GM18867 (cell line): ENCODE results near the gene NUP98.
"Not testable (repeated sequence)": the region's sequence is repeated elsewhere in the genome, so short reads cannot be mapped to it uniquely, and the experiment has no call there.

Experiments
- ATAC-seq: cut with Tn5 transposase; IDR thresholded peaks from one replicate; pipeline ENCODE4 v1.9.1; 2021; ENCODE audit warnings: mild to moderate bottlenecking, moderate library complexity; ENCODE audit not compliant: unreplicated experiment

Gene NUP98

GRCh38 chr11:3679077-3679476 is 118.3 kb downstream of the NUP98 start:
- no peak for ATAC-seq

- no peak for ATAC-seq
Measured at GRCh38 chr11:3675971-3676370, 121.4 kb downstream of the NUP98 start.

DNA sequence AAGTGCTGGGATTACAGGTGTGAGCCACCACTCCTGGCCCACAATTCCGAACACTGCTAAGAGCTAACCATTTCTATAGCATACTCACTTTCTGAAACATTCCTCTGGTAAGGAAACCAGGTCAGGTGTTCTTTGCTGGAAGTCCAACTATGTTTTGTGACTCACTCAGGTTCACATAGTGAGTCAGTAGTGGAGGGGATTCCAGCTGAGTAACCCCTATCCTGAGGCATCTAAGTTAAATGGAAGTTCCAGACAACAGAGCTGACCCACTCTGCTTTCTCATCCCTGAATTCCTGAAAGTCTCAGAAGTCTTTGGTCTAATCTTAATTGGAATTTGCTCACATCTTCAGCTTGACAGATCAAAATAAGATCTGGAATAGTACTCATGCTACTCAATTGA is 123.2 kb downstream of the NUP98 start:
- no peak for ATAC-seq

DNA sequence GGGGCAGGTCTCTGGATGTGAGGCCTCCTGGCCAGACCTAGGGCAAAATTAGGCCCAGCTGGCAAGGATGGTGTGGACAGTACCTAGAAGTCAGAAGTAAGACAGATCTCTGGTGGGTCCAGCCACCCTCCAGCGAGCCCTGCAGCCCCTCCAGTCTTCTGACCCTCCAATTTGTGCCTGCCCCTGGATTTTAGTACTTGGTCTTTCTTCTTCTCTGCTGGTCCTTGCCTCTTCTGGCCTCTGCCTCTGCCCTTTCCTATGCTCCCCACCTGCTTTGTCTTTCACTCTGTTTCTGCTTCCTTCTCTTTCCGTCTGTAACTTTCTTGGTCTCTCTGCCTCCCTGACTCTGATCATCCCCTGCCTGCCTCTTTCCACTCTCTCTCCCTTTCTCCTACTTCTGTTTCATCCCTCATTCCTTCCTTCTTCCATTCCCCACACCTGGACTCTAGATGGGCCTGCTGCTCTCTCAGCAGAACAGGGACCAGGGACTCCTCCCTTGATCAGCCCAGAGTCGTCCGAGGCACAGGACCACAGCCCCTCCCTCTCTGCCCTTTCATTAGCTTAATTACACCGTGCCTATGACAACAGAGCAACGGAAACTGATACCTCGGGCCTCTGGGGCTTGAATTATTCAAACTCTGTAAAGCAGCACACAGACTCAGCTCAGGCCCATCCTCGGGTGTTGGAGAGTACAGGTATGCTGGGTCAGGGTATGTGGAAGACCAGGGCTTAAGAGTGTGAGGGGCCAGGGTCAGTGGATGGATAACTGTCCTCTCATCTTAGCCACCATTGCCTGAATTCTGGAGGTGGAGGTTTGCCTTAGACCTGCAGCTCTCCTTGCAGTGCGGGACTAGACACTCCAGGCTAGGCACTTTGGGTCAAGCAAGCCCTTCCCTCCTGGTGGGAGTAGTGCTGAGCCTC is 125.8 kb downstream of the NUP98 start, which contains the start of gene CHRNA10:
CHRNA10 (minus strand) TSS at position 51 of the 921 bp plus-strand sequence. CDS start 72 bp downstream, outside the sequence.
- ATAC-seq = no peak

DNA sequence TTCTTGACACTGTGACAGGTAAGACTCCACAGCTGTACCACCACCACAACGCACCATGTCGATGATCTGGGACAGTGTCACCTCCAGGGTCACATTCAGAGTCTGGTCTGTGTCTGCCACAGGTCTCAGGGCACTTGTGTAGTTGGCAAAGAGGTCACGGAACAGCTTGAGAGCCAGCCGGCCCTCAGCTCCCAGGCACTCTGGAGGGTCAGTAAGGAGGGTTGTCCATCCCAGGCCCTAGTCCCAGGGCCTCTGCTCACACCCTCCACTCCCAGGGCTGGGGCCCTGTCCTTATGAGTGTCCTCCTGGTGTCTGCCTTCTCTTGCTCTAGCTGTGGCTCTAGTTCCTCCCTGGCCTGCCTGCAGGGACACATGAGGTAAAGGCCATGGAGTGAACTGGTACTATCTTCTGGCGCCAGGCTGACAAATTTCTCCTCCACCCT is 127.6 kb downstream of the NUP98 start:
- no peak for ATAC-seq

- no peak for ATAC-seq
Measured at GRCh38 chr11:3669128-3669527, 128.2 kb downstream of the NUP98 start.

- no peak for ATAC-seq
Measured at GRCh38 chr11:3667149-3668035, 130.0 kb downstream of the NUP98 start.

GRCh38 chr11:3666023-3666530 is 131.3 kb downstream of the NUP98 start:
- ATAC-seq = no peak

DNA sequence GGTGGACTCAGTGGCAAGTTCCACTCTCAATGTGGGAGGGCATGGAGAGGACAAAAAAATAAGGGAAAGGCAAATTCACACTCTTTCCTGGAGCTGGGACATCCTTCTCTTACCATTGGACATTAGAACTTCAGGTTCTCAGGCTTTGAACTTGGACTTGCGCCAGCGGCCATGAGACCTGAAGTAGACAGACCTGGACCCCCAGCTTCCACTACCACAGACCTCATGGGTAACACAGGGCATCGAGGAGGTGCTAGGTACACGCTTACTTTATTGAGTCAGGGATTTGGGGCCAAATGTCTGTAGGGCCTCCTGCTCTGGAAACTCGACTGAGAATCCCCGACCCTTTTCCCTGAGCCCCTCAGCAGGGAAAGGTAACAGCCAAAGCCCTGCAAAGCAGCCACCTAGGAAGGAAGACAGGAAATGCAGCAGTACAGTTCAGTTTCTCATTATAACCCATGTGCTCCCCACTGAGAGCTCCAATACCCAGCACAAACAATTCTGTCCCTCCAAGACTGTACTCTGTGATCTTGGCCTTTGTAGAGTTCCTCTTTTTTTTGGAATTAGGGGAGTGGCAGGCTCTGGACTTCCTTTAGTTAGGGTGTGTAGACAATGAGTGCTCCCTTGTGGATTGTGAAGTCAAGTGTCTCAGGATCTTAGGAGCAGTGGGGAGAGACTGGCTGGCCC is 131.9 kb downstream of the NUP98 start:
- ATAC-seq = no peak

DNA sequence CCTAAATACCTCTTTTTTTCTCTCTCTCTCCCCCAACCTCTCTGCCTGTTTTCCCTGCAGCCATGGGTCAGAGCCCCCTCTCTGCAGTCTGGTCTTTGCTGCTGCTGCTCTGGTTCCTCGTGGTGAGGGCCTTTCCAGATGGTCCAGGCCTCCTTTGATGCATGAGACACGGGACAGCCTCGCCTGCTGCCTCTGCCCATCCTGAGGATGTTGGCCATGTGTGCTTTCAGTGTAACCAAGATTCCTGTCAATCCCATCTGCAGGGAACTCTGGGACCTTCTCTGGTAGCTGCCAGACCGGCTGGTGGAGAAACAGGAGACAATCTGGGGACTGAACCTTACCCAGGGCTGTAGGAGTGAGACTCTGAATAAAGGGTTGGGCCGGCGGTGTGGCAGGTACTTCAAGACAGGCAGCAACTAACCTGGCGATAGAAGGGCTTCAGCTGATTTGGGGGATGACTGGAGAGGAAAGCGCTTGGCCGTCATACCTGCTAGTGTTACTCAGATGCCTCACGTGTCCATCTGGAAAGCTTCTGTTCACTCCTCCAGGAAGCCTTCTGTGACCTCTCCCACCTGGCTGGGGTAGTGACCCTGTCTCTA is 133.2 kb downstream of the NUP98 start:
- no peak for ATAC-seq

GRCh38 chr11:3662856-3663255 is 134.5 kb downstream of the NUP98 start:
- ATAC-seq = no peak

DNA sequence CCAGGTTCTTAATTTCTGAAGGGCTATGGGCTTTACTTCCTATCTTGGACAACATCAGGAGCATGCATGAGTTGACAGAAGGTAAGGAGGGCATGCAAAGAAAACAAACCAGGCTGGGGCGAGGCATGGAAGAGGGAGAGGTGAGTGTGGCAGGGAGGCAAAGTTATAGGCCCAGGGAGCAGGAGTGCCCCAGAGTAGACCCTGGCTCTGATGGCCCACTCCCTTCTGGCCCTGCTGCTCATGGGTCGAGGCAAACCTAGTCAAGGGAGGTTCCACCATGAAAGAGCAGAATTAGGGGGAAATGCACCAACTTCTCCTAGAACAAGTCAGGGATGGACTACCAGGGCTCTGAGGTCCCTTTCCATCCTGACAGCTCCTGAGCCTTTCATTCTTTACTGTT is 136.4 kb downstream of the NUP98 start:
- ATAC-seq = no peak

DNA sequence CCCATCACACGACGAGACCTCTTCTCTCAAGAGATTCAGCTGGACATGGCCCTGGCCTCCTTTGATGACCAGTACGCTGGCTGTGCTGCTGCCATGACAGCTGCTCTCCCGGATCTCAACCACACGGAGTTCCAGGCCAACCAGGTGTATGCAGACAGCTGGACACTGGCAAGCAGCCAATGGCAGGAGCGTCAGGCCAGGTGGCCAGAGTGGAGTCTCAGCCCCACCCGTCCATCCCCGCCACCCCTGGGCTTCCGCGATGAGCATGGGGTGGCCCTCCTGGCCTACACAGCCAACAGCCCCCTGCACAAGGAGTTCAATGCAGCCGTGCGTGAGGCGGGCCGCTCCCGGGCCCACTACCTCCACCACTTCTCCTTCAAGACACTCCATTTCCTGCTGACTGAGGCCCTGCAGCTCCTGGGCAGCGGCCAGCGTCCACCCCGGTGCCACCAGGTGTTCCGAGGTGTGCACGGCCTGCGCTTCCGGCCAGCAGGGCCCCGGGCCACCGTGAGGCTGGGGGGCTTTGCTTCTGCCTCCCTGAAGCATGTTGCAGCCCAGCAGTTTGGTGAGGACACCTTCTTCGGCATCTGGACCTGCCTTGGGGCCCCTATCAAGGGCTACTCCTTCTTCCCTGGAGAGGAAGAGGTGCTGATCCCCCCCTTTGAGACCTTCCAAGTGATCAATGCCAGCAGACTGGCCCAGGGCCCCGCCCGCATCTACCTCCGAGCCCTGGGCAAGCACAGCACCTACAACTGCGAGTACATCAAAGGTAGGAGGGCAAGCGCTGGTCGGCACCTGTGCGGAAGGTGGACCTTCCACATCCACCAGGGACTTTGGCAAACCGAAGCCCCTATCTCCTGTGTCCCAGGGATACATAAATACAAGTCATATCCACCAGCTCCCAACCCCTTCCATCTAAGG is 137.5 kb downstream of the NUP98 start:
- no peak for ATAC-seq

DNA sequence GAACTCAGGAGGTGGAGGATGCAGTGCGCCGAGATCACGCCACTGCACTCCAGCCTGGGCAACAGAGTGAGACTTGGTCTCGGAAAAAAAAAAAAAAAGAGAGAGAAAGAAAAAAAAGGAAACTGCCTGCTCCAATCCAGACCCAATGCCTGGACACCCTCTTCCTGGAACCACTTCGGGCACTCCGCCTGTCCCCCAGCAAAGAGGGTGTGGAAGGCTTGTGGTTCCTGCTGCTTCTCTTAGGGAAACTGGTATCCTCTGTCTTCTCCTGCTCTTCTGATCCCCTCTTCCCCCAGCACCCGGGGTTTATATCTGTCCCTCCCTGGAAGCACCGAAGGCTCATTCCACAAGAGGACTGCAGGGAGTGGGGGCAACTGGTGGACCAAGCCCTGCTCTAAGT is 139.1 kb downstream of the NUP98 start:
- ATAC-seq = no peak

DNA sequence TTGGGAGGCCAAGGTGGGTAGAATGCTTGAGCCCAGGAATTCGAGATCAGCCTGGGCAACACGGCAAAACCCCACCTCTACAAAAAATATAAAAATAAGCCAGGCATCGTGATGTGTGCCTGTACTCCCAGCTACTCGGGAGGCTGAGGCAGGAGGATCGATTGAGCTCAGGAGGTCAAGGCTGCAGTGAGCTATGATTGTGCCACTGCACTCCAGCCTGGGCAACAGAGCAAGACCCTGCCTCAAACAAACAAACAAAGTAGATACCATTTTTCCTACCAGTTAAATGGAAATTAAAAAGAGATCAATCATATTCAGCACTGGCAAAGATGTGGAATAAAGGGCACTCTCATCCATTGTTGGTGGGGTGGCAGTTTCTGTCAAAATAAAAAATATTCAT is 140.0 kb downstream of the NUP98 start:
- not testable (repeated sequence) for ATAC-seq

DNA sequence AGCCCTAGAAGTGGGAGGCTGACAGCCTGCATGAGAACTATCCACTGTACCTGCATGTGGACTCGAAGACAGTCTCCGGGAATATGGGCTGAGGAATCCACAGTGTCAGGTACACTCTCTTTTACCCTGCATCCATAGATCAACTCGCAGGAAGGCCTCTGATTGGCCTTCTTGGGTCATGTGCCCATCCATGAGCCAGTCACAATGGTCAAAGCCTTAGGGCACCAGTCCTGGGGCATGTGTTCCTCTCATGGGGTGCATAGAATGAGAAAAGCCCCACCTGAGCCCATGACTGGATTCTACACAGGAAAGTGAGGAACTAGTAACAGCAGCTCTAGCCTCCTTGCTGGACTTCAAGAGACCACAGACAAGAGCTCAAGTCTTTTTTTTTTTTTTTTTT is 141.8 kb downstream of the NUP98 start:
- ATAC-seq = no peak

- ATAC-seq = not testable (repeated sequence)
Measured at GRCh38 chr11:3652514-3652913, 144.8 kb downstream of the NUP98 start.

- ATAC-seq = not testable (repeated sequence)
Measured at GRCh38 chr11:3649374-3649773, 148.0 kb downstream of the NUP98 start.

DNA sequence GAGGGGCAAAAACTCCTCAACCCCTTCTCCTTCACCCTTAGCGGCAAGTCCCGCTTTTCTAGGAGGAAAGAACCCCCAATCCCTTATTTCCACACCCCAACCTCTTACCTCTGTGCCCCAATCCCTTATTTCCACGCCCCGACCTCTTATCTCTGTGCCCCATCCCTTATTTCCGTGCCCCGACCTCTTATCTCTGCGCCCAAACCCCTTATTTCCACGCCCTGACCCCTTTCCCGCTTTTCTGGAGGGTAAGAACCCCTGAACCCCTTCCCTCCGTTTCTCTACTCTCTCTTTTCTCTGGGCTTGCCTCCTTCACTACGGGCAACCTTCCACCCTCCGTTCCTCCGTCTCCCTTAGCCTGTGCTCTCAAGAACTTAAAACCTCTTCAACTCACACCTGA is 148.5 kb downstream of the NUP98 start:
- ATAC-seq = not testable (repeated sequence)
